IgD-negative memory B cell (primary cell): Measurements from ENCODE around the gene GGT6. TPM values are rescaled to one million over a fixed set of nuclear protein-coding genes. Genes with fewer than 3 reads are reported as not detected.
A peak's percentile ranks its signal among the peaks of the same experiment; 100 is the strongest.
"Not testable (repeated sequence)": the region's sequence is repeated elsewhere in the genome, so short reads cannot be mapped to it uniquely, and the experiment has no call there.

Experiments used
- H3K27ac Mint-ChIP-seq, 3 donors: one replicate each; pipeline ENCODE4 v1.8.0; 2020 to 2022; ENCODE audit warnings: mild to moderate bottlenecking in 3 of 3, mixed read lengths in 3 of 3, moderate library complexity in 1 of 3
- H3K27me3 Mint-ChIP-seq: one replicate; pipeline ENCODE4 v1.8.0; 2021; ENCODE audit warnings: mixed read lengths
- H3K36me3 Mint-ChIP-seq: one replicate; pipeline ENCODE4 v1.8.0; 2020; ENCODE audit warnings: mild to moderate bottlenecking, mixed read lengths
- H3K4me1 Mint-ChIP-seq, 3 donors: one replicate each; pipeline ENCODE4 v1.8.0; 2020 to 2022; ENCODE audit warnings: mixed read lengths in 3 of 3, mild to moderate bottlenecking in 1 of 3
- H3K4me3 Mint-ChIP-seq, 4 donors: one replicate each; pipeline ENCODE4 v1.8.0; 2020 to 2022; ENCODE audit warnings: mild to moderate bottlenecking in 4 of 4, mixed read lengths in 4 of 4, moderate library complexity in 3 of 4
- H3K9me3 Mint-ChIP-seq, 3 donors: one replicate each; pipeline ENCODE4 v1.8.0; 2020 to 2021; ENCODE audit warnings: mixed read lengths in 3 of 3, mild to moderate bottlenecking in 1 of 3
- polyA plus RNA-seq: library from polyadenylated mRNA; unstranded; fragments of 300-500 nt; fragmentation: Illumina TruSeq; gene quantifications from one replicate; pipeline ENCODE4 v1.2.3, GENCODE V29; 2021

The GGT6 gene
- polyA plus RNA-seq, 1 donor from 2014 or later: not detected

DNA sequence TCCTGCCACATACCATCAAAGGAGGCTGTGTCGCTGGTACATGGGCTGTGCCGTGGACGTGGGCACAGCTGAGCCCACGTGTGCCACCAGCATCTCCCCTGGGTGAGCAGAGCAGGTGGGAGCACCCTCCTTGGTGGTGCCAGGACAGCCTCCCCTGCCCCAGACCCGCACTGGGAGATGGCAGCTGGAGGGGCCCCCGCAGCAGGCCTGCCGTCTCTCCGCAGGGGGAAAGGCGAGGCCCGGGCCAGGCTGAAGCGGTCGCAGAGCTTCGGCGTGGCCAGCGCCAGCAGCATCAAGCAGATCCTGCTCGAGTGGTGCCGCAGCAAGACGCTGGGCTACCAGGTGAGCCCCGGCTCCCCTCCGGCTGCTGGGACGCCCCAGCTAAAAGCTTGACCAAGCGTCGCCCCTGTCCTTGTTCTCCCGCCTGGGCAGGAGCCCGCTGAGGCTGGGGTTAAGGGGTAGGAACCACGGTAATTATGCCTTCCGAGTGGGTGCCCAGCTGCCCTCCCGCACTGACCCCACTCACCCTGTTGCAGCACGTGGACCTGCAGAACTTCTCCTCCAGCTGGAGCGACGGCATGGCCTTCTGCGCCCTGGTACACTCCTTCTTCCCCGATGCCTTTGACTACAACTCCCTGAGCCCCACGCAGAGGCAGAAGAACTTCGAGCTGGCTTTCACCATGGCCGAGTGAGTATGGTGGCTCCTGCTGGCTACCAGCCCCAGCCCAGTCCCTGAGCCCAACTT lies 36.4 kb upstream of the GGT6 start:
- no peak overlapping the region for H3K27ac Mint-ChIP-seq
- peaks cover 8% of the 10 kb centered on the region for H3K27me3 Mint-ChIP-seq
- no peaks in the 10 kb centered on the region for H3K9me3 Mint-ChIP-seq
- peaks cover 0 to 2% (median 0%) of the 10 kb centered on the region in 3 donors for H3K4me1 Mint-ChIP-seq
- peak overlapping the region in 2 of 4 donors; percentile 11 to 47 for H3K4me3 Mint-ChIP-seq
- H3K36me3 Mint-ChIP-seq: no peaks in the 10 kb centered on the region

GRCh38 chr17:4595685-4596342 lies 35.4 kb upstream of the GGT6 start:
- not testable (repeated sequence) for H3K27me3 Mint-ChIP-seq, H3K36me3 Mint-ChIP-seq, H3K9me3 Mint-ChIP-seq, H3K4me1 Mint-ChIP-seq, H3K4me3 Mint-ChIP-seq, H3K27ac Mint-ChIP-seq

- no peaks in the 10 kb centered on the region for H3K36me3 Mint-ChIP-seq
- H3K4me1 Mint-ChIP-seq: peaks cover 0 to 2% (median 0%) of the 10 kb centered on the region in 3 donors
- no peak overlapping the region for H3K4me3 Mint-ChIP-seq
- peaks cover 13% of the 10 kb centered on the region for H3K27me3 Mint-ChIP-seq
- H3K27ac Mint-ChIP-seq: no peak overlapping the region
- no peaks in the 10 kb centered on the region for H3K9me3 Mint-ChIP-seq
Measured at GRCh38 chr17:4594931-4595684, 34.7 kb upstream of the GGT6 start.

DNA sequence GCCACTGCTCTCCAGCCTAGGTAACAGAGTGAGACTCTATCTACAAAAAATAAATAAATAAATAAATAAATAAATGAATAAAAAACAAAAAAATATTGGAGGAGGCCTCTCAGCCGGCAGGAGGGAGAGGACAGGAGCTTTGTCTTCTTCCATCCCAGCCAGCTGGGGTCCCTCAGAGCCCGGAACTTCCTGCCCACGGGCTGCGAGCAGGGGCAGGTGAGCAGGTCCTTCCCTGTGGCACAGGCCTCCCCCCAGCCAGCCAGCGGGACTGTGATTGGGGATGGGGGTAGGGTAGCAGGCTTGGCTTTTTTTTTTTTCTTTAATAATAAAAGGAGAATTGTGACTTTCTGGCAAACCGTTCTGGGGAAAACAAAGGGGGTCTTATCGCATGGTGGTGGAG lies 34.0 kb upstream of the GGT6 start:
- Mint-ChIP-seq H3K36me3 (no peaks in the 10 kb centered on the region), H3K4me1 (peaks cover 0 to 2% (median 0%) of the 10 kb centered on the region in 3 donors), H3K27me3 (peaks cover 15% of the 10 kb centered on the region), H3K4me3 (no peak overlapping the region), H3K9me3 (no peaks in the 10 kb centered on the region), H3K27ac (no peak overlapping the region)

DNA sequence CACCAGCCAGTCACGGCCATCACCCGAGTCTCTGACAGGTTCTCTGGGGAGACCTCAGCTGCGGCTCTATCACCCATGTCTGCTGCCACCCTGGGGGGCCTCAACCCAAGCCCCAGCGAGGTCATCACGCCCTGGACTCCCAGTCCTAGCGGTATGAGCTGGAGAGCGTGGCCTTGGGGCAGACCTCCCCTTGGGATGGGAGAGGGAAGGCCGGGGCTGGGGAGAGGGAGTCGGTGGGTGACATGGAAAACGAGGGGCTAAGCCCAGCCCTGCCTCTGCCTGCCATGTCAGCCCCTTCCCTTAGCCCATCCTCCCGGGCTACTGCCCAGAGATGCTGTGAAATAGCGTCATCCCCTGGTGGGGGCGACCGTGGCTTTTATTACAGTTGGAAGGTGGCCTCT lies 32.6 kb upstream of the GGT6 start:
- peaks cover 0 to 2% (median 0%) of the 10 kb centered on the region in 3 donors for H3K4me1 Mint-ChIP-seq
- peaks cover 15% of the 10 kb centered on the region for H3K27me3 Mint-ChIP-seq
- H3K4me3 Mint-ChIP-seq: no peak overlapping the region
- H3K9me3 Mint-ChIP-seq: no peaks in the 10 kb centered on the region
- H3K36me3 Mint-ChIP-seq: no peaks in the 10 kb centered on the region
- no peak overlapping the region for H3K27ac Mint-ChIP-seq

GRCh38 chr17:4592240-4593005 lies 32.0 kb upstream of the GGT6 start:
- peaks cover 15% of the 10 kb centered on the region for H3K27me3 Mint-ChIP-seq
- no peak overlapping the region for H3K27ac Mint-ChIP-seq
- H3K36me3 Mint-ChIP-seq: no peaks in the 10 kb centered on the region
- peaks cover 0 to 2% (median 0%) of the 10 kb centered on the region in 3 donors for H3K4me1 Mint-ChIP-seq
- H3K9me3 Mint-ChIP-seq: no peaks in the 10 kb centered on the region
- H3K4me3 Mint-ChIP-seq: no peak overlapping the region

DNA sequence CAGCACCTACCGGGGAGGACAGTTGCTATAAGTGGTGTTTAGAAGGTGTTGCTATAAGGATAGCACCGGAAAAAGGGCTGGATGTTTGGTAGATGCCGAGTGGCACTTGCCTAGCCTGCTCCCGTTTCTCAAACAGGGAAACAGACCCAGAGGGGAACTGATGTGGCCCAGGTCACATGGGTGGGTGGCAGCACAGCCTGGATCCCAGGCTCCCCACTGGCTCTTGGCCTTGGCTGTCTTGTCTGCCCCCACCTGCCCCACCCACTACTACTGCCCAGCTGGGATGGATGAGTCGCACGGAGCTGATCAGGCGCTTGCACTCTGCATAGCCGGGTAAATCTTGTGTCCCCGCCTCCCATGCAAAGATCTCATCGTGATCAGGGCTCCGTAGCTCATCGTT lies 31.2 kb upstream of the GGT6 start:
- peaks cover 15% of the 10 kb centered on the region for H3K27me3 Mint-ChIP-seq
- no peak overlapping the region for H3K27ac Mint-ChIP-seq
- H3K4me3 Mint-ChIP-seq: no peak overlapping the region
- H3K4me1 Mint-ChIP-seq: peaks cover 0 to 2% (median 0%) of the 10 kb centered on the region in 3 donors
- no peaks in the 10 kb centered on the region for H3K9me3 Mint-ChIP-seq
- H3K36me3 Mint-ChIP-seq: no peaks in the 10 kb centered on the region

DNA sequence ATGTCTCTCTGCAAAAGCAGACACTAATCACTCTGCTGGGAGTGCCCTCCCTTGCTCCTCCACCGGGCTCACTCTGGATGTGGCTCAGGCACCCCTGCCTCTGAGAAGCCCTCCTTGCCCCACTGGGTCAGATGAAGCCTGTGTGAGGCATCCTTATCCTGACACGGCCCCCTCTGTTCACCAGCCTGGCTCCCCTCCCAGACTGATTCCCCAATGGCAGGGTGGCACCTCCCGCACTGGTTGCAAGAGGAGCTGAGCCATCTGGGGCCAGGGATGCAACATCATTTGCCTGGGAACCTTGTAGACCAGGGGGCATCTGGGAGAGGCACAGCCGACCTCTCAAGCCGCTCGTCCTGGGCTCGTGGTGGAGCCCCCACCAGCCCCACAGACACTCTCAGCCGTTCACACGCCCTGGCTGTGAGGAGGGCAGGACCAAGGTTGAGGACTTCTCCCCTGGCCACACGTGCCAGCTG lies 30.6 kb upstream of the GGT6 start:
- H3K4me1 Mint-ChIP-seq: peaks cover 0 to 2% (median 0%) of the 10 kb centered on the region in 3 donors
- H3K36me3 Mint-ChIP-seq: no peaks in the 10 kb centered on the region
- H3K4me3 Mint-ChIP-seq: no peak overlapping the region
- no peak overlapping the region for H3K27ac Mint-ChIP-seq
- H3K27me3 Mint-ChIP-seq: peaks cover 12% of the 10 kb centered on the region
- no peaks in the 10 kb centered on the region for H3K9me3 Mint-ChIP-seq

- H3K27me3 Mint-ChIP-seq: peaks cover 20% of the 10 kb centered on the region
- H3K27ac Mint-ChIP-seq, H3K4me1 Mint-ChIP-seq, H3K9me3 Mint-ChIP-seq, H3K4me3 Mint-ChIP-seq, H3K36me3 Mint-ChIP-seq: not testable (repeated sequence)
Measured at GRCh38 chr17:4590042-4590441, 29.7 kb upstream of the GGT6 start.

GRCh38 chr17:4588898-4589625 lies 28.7 kb upstream of the GGT6 start:
- peaks cover 21% of the 10 kb centered on the region for H3K27me3 Mint-ChIP-seq
- no peaks in the 10 kb centered on the region for H3K9me3 Mint-ChIP-seq
- no peak overlapping the region for H3K4me3 Mint-ChIP-seq
- no peaks in the 10 kb centered on the region for H3K36me3 Mint-ChIP-seq
- H3K4me1 Mint-ChIP-seq: peaks cover 0 to 3% (median 0%) of the 10 kb centered on the region in 3 donors
- H3K27ac Mint-ChIP-seq: no peak overlapping the region

DNA sequence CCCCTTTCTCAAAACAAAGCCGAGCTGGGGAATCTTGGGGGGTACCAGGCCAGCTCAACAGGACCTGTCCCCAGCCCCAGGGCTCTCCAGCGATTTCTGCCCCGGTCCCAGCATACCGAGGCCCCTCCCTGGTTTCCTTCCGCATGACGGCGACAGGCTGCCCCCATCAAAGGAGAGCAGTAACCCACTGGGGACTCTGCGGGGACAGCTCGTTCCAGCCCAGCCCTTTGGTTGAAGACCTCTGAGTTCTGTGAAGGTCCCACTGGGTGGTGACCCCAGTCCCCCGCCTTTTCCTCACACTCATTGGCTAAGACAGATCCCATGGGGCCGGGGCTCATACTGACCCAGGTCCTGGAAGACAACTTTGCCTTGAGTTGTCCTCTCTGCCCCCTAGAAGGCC lies 28.0 kb upstream of the GGT6 start:
- Mint-ChIP-seq H3K27ac (no peak overlapping the region), H3K27me3 (peaks cover 26% of the 10 kb centered on the region), H3K9me3 (no peaks in the 10 kb centered on the region), H3K36me3 (peaks cover 2% of the 10 kb centered on the region), H3K4me3 (no peak overlapping the region), H3K4me1 (peaks cover 0 to 3% (median 3%) of the 10 kb centered on the region in 3 donors)

DNA sequence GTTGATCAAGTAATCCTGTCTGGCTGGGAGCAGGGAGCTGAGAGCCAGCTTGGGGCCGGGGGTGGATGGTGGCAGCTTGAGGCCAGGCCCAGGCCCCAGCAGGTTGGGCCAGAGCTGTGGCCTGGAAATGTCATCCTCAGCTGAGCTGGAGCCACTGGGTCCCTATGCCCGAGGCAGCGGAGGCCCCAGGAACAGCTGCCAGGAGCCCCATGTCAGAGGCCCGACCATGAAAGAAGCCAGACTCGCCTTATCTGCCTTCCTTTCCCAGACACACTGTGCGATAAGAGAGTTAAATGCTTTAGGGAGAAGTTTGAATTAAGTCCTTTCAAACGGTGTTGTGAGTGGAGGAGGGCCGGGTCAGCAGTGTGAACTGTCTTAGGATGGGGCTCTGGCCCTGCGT lies 27.4 kb upstream of the GGT6 start:
- H3K4me3 Mint-ChIP-seq: no peak overlapping the region
- H3K9me3 Mint-ChIP-seq: no peaks in the 10 kb centered on the region
- peaks cover 2% of the 10 kb centered on the region for H3K36me3 Mint-ChIP-seq
- H3K27ac Mint-ChIP-seq: no peak overlapping the region
- peaks cover 0 to 3% (median 3%) of the 10 kb centered on the region in 3 donors for H3K4me1 Mint-ChIP-seq
- H3K27me3 Mint-ChIP-seq: peaks cover 31% of the 10 kb centered on the region

- Mint-ChIP-seq H3K36me3 (peaks cover 2% of the 10 kb centered on the region), H3K27me3 (peaks cover 30% of the 10 kb centered on the region), H3K4me3 (no peak overlapping the region), H3K27ac (no peak overlapping the region), H3K9me3 (no peaks in the 10 kb centered on the region), H3K4me1 (peaks cover 0 to 3% (median 3%) of the 10 kb centered on the region in 3 donors)
Measured at GRCh38 chr17:4587195-4587594, 26.8 kb upstream of the GGT6 start.

GRCh38 chr17:4586043-4586442 lies 25.7 kb upstream of the GGT6 start:
- Mint-ChIP-seq H3K4me3 (no peak overlapping the region), H3K27me3 (peaks cover 30% of the 10 kb centered on the region), H3K27ac (no peak overlapping the region), H3K36me3 (peaks cover 2% of the 10 kb centered on the region), H3K9me3 (no peaks in the 10 kb centered on the region), H3K4me1 (peaks cover 0 to 3% (median 3%) of the 10 kb centered on the region in 3 donors)
